GM12892 (cell line): ENCODE results near the gene SCPEP1.

ENCODE experiments used
- POLR2A ChIP-seq: IDR thresholded peaks from 2 replicates; pipeline ENCODE4 v1.6.1; 2011; ENCODE audit warnings: low read depth, low read length, control low read depth
- POLR2AphosphoS5 ChIP-seq: IDR thresholded peaks from 2 replicates; pipeline ENCODE4 v1.6.1; 2011; ENCODE audit warnings: low read depth, low read length, control low read depth

DNA sequence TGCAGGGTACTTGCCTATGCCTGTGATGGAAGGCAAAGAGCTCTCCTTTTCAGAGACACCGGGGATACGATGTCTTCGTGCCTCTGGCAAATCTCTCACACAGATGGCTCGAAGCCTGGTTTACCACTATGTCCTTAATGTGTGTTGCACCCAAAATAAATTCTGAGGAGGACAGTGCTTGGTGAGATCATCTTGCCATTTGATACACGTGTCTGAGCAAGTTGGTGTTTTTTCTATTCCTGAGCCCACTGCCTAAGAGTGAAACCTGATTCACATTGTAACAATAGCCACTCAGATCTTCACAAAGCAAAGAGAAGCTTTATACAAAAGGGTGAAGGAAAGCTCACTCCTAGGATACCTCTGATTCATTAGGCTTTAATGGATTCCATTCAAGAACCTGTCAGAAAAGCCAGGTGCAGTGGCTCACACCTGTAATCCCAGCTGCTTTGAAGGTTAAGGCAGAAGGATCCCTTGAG is 74.0 kb downstream of the SCPEP1 start:
- TF ChIP-seq POLR2A (no peak), POLR2AphosphoS5 (no peak)
